GM12865 (cell line): ENCODE results near the gene ATG5.

Source experiments
- DNase-seq: peaks from one replicate; pipeline ENCODE4 v3.0.0; 2010; ENCODE audit warnings: low read depth
- H3K4me3 ChIP-seq: 2 replicates; pipeline ENCODE4 v1.5.1; 2011; ENCODE audit warnings: mild to moderate bottlenecking, low read depth, low read length, control low read depth
- TF ChIP-seq, protein P1 (sequence below): IDR thresholded peaks from 2 replicates; pipeline ENCODE4 v1.5.1; 2011; ENCODE audit warnings: low read length, control low read depth, low read depth, inconsistent platforms; ENCODE audit not compliant: insufficient read depth; ENCODE audit errors: missing control alignments

The ATG5 gene

GRCh38 chr6:106194949-106195921 is 130.3 kb downstream of the ATG5 start:
- no peak overlapping the region for H3K4me3 ChIP-seq
- DNase-seq = no peak
- TF ChIP-seq, protein P1, sequence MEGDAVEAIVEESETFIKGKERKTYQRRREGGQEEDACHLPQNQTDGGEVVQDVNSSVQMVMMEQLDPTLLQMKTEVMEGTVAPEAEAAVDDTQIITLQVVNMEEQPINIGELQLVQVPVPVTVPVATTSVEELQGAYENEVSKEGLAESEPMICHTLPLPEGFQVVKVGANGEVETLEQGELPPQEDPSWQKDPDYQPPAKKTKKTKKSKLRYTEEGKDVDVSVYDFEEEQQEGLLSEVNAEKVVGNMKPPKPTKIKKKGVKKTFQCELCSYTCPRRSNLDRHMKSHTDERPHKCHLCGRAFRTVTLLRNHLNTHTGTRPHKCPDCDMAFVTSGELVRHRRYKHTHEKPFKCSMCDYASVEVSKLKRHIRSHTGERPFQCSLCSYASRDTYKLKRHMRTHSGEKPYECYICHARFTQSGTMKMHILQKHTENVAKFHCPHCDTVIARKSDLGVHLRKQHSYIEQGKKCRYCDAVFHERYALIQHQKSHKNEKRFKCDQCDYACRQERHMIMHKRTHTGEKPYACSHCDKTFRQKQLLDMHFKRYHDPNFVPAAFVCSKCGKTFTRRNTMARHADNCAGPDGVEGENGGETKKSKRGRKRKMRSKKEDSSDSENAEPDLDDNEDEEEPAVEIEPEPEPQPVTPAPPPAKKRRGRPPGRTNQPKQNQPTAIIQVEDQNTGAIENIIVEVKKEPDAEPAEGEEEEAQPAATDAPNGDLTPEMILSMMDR = no peak

- TF ChIP-seq, protein P1 = no peak
- H3K4me3 ChIP-seq = no peak overlapping the region
Observed at GRCh38 chr6:106192824-106193223, 132.7 kb downstream of the ATG5 start.

DNA sequence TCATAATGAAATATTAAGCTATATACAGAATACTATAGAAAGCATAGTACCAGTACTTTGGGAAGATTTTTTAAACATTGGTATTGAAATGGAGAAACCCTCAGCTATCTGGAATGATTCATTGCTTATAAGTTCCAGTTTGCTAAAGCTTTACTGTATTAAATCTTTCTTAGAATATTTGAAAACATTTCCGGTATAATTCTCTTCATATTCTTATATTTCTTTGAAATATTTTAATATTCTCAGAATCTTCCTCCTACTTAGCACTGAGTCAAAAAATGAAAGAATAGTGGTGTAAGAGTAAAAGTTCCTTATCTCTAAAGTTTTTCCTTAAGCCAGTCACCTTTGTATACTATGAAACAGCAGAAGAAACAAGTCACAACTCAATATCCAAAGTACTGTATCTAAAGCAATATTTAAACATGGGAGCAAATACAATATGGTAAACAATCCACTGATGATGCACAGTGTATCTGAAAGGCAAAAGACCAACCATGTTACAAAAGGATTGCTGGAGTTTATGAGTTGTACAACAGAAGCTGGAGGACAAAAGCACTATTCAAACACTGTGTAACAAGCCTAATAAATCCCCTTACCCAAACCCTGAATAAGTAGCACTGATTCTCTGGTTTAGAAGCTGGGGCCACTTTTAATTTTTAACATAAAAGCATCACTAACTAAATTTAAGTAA is 137.3 kb downstream of the ATG5 start:
- H3K4me3 ChIP-seq = no peak overlapping the region
- DNase-seq = no peak
- TF ChIP-seq, protein P1 = no peak

More at GRCh38 chr6:106192824-106193223, 132.7 kb downstream of the ATG5 start:
- DNase-seq = no peak

- H3K4me3 ChIP-seq = no peak overlapping the region
- DNase-seq = no peak
- TF ChIP-seq, protein P1 = no peak
Observed at GRCh38 chr6:106187424-106187982, 138.1 kb downstream of the ATG5 start.

DNA sequence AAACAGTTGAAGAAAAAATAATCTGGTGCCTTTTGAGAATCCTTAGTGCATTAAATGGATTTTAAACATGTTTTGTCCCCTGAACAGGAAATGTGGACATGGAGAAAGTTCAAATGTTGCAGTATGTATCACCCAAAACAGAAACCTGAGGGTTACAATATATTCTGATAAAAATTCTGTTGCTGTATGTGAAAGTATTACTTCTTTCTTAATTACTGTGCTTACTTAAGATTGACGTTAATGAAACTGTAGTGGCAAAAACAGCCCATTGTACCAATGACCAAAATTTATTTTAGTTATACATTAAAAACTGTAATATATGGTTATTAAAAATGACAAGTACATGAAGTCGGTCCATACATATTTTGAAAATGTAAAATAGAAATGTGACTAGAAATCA is 138.8 kb downstream of the ATG5 start:
- no peak overlapping the region for H3K4me3 ChIP-seq
- DNase-seq = peak; percentile 48

GRCh38 chr6:106186172-106186571 is 139.4 kb downstream of the ATG5 start:
- DNase-seq = no peak
- H3K4me3 ChIP-seq = no peak overlapping the region
- TF ChIP-seq, protein P1 = no peak

More for the DNA sequence above, 138.8 kb downstream of the ATG5 start:
- TF ChIP-seq, protein P1 = no peak
